CD4-positive, alpha-beta T cell (primary cell): ENCODE data around the gene ANO10. TPM values are rescaled to one million over a fixed set of nuclear protein-coding genes. Genes with fewer than 3 reads are reported as not detected.

ENCODE experiments used
- ATAC-seq: fragments of 200-7000 bp; cut with Tn5 transposase; one replicate; pipeline ENCODE4 v1.10.0; 2022; ENCODE audit warnings: mild to moderate bottlenecking; ENCODE audit not compliant: poor library complexity
- CTCF ChIA-PET: fragments of 350-600 bp; sonication (Branson Sonifier 250); formaldehyde crosslinking; loops from one replicate; lab custom pipeline; 2021; ENCODE audit warnings: antibody characterized with exemption, inconsistent platforms; lab: Charles Lee
- POLR2A ChIA-PET: fragments of 350-600 bp; sonication (Branson Sonifier 250); formaldehyde crosslinking; loops from one replicate; lab custom pipeline; 2021; ENCODE audit warnings: antibody characterized with exemption, inconsistent platforms; lab: Charles Lee
- DNase-seq, 14 experiments: peaks; one replicate each; pipeline ENCODE4 v3.0.0-alpha.2; 2013 to 2020; ENCODE audit warnings: mixed read lengths in 2 of 14
- H3K27ac ChIP-seq, 2 donors: one replicate each; pipeline versions ENCODE4 v1.5.1 to v1.7.0; 2013; ENCODE audit warnings: low read length in 2 of 2, low read depth in 1 of 2, mild to moderate bottlenecking in 1 of 2
- H3K27me3 ChIP-seq, 2 experiments: 1 replicate in 1 of 2; 2 replicates in 1 of 2; pipeline versions ENCODE4 v1.6.1 to v1.7.0; 2013; ENCODE audit warnings: low read length in 2 of 2, control low read depth in 1 of 2, mild to moderate bottlenecking in 1 of 2, moderate library complexity in 1 of 2; ENCODE audit not compliant: insufficient read depth in 2 of 2, control insufficient read depth in 1 of 2
- H3K36me3 ChIP-seq: one replicate; pipeline ENCODE4 v1.6.1; 2013; ENCODE audit warnings: low read length, control low read depth; ENCODE audit not compliant: insufficient read depth
- H3K4me1 ChIP-seq: one replicate; pipeline ENCODE4 v1.6.1; 2013; ENCODE audit warnings: low read length, control low read depth; ENCODE audit not compliant: insufficient read depth
- H3K4me3 ChIP-seq: one replicate; pipeline ENCODE4 v1.5.1; 2013; ENCODE audit warnings: mild to moderate bottlenecking, low read length, moderate library complexity
- H3K9me3 ChIP-seq, 2 experiments: 1 replicate in 1 of 2; 2 replicates in 1 of 2; pipeline versions ENCODE4 v1.6.1 to v1.7.0; 2013; ENCODE audit warnings: low read length in 2 of 2, mild to moderate bottlenecking in 2 of 2, control low read depth in 1 of 2, moderate library complexity in 1 of 2; ENCODE audit not compliant: control insufficient read depth in 1 of 2, insufficient read depth in 1 of 2
- H3K27ac Mint-ChIP-seq: one replicate; pipeline ENCODE4 v1.8.0; 2020; ENCODE audit warnings: mixed read lengths
- H3K27me3 Mint-ChIP-seq: one replicate; pipeline ENCODE4 v1.8.0; 2021; ENCODE audit warnings: mixed read lengths
- H3K36me3 Mint-ChIP-seq: one replicate; pipeline ENCODE4 v1.8.0; 2021; ENCODE audit warnings: low read depth, mixed read lengths
- H3K4me1 Mint-ChIP-seq: one replicate; pipeline ENCODE4 v1.8.0; 2021; ENCODE audit warnings: low read depth, mixed read lengths
- H3K4me3 Mint-ChIP-seq: one replicate; pipeline ENCODE4 v1.8.0; 2020; ENCODE audit warnings: mild to moderate bottlenecking, mixed read lengths
- H3K9me3 Mint-ChIP-seq: one replicate; pipeline ENCODE4 v1.8.0; 2020; ENCODE audit warnings: mixed read lengths
- intact Hi-C, 2 experiments: fragments of 100-400 bp; cut with DNase I in 1 of 2; cut with micrococcal nuclease in 1 of 2; formaldehyde crosslinking; loops; one replicate each; pipeline versions ENCODE4 v1.15.1 to v1.9.0; 2023 to 2025; cut with DNase I, micrococcal nuclease
- total RNA-seq, 174 experiments: library from RNA in 2 of 174; stranded (reverse) in 2 of 174; gene quantifications; one replicate each; pipeline ENCODE4 v1.2.3 and lab custom pipeline; 2021 to 2026
- TF ChIP-seq, protein P1 (sequence below): fragments of 200-600 bp; IDR thresholded peaks from one replicate; pipeline ENCODE4 v1.8.0; 2022; ENCODE audit warnings: antibody characterized with exemption, mild to moderate bottlenecking

Gene ANO10
- total RNA-seq, 2 experiments from 2014 or later, result 6.9 to 8.0 TPM

DNA sequence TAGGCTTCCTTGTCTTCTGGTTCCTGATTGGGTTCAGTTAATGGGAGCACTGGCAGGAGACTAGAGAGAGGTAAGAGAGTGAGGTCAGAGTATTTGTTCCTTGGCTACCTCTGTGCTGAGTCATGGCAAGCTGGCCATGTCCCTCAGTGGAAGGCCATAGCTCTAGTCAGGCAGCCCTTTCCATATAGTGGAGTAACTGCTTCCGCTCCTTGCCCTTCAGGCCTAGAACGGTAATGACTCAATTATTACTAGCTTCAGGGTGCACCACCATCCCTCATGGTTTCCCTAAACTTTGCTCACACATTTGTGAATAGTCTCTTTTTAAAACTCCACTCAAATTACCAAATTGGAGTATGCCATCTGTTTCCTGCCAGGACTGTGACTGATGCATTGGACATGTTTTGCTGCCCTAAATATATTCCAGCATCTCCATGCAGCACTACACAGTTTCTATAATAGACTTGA, 10.5 kb upstream of the ANO10 start:
- Mint-ChIP-seq H3K27me3 (peaks cover 24% of the 10 kb centered on the region), H3K4me1 (no peaks in the 10 kb centered on the region), H3K36me3 (no peaks in the 10 kb centered on the region), H3K4me3 (no peak overlapping the region), H3K9me3 (no peaks in the 10 kb centered on the region), H3K27ac (no peak overlapping the region)
- intact Hi-C loops, result loop anchor here in 1 of 2 experiments (10.0 kb wide), 1 partner anchor 668 kb away; no protein-coding TSS in a partner anchor
- DNase-seq, result no peak
- CTCF ChIA-PET, result no interaction called here
- POLR2A ChIA-PET, result no interaction called here
- H3K9me3 ChIP-seq, result no peaks in the 10 kb centered on the region
- peaks cover 4% of the 10 kb centered on the region for H3K4me1 ChIP-seq
- TF ChIP-seq, protein P1, sequence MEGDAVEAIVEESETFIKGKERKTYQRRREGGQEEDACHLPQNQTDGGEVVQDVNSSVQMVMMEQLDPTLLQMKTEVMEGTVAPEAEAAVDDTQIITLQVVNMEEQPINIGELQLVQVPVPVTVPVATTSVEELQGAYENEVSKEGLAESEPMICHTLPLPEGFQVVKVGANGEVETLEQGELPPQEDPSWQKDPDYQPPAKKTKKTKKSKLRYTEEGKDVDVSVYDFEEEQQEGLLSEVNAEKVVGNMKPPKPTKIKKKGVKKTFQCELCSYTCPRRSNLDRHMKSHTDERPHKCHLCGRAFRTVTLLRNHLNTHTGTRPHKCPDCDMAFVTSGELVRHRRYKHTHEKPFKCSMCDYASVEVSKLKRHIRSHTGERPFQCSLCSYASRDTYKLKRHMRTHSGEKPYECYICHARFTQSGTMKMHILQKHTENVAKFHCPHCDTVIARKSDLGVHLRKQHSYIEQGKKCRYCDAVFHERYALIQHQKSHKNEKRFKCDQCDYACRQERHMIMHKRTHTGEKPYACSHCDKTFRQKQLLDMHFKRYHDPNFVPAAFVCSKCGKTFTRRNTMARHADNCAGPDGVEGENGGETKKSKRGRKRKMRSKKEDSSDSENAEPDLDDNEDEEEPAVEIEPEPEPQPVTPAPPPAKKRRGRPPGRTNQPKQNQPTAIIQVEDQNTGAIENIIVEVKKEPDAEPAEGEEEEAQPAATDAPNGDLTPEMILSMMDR, result no peak
- no peak overlapping the region for H3K4me3 ChIP-seq
- H3K27me3 ChIP-seq, result no peaks in the 10 kb centered on the region
- H3K27ac ChIP-seq, result no peak overlapping the region
- no peak for ATAC-seq
- no peaks in the 10 kb centered on the region for H3K36me3 ChIP-seq

DNA sequence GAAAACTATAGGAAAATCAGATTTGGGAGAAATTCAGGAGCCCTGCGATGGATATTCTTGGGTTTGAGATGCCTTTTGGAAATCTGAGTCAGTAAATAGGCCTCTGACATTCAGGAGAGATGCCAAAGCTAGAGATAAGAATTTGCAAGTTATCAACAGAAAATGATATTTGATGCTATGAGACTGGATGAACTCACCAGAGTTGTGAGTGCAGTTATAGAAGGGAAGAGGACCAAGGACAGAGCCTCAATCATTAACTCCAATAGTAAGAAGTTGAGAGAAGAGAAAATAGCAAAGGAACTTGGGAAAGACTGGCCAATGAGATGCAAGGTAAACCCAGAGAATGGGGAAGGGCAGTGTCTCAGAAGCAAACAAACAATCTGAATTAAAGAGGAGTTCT, 7.9 kb upstream of the ANO10 start:
- CTCF ChIA-PET, result no interaction called here
- peaks cover 24% of the 10 kb centered on the region for H3K27me3 Mint-ChIP-seq
- Histone ChIP-seq H3K27me3 (no peaks in the 10 kb centered on the region), H3K4me1 (peaks cover 8% of the 10 kb centered on the region), H3K4me3 (no peak overlapping the region), H3K27ac (no peak overlapping the region), H3K36me3 (no peaks in the 10 kb centered on the region), H3K9me3 (no peaks in the 10 kb centered on the region)
- H3K9me3 Mint-ChIP-seq, result no peaks in the 10 kb centered on the region
- H3K36me3 Mint-ChIP-seq, result no peaks in the 10 kb centered on the region
- H3K27ac Mint-ChIP-seq, result no peak overlapping the region
- DNase-seq (no peak), ATAC-seq (no peak)
- H3K4me1 Mint-ChIP-seq, result no peaks in the 10 kb centered on the region
- POLR2A ChIA-PET, result interaction anchor here (1.1 kb wide), 1 partner anchor 8 kb away, joined by 4 read pairs; the partner anchor contains the start of gene ANO10
- H3K4me3 Mint-ChIP-seq, result no peak overlapping the region
- intact Hi-C loops, result loop anchor here in 1 of 2 experiments (10.0 kb wide), 5 partner anchors 125 to 1125 kb away; partner anchors contain the start of genes POMGNT2, SS18L2 and VIPR1
- TF ChIP-seq, protein P1, result no peak

DNA sequence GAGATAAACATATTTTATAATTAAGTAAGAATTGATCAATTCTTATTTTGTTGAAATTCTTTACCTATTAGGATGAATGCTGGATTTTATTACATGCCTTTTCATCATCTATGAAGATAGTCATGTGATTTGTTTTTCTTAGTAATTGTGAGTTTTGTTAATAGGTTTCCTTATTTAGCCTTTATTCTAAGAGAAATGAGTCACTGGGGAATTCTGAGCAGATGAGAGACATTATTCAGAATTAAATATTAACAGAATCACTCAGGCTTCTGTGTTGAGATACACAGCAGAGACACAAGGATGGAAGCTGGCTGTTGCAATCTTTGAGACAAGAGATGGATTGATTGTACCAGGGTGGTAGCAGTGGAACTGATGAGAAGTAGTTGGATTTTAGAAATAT, 7.4 kb upstream of the ANO10 start:
- Histone ChIP-seq H3K4me3 (no peak overlapping the region), H3K9me3 (no peaks in the 10 kb centered on the region), H3K27ac (no peak overlapping the region), H3K36me3 (no peaks in the 10 kb centered on the region), H3K4me1 (peaks cover 8% of the 10 kb centered on the region), H3K27me3 (no peaks in the 10 kb centered on the region)
- no peak overlapping the region for H3K27ac Mint-ChIP-seq
- ATAC-seq (no peak), DNase-seq (no peak)
- H3K4me3 Mint-ChIP-seq, result no peak overlapping the region
- CTCF ChIA-PET, result no interaction called here
- no peaks in the 10 kb centered on the region for H3K36me3 Mint-ChIP-seq
- H3K27me3 Mint-ChIP-seq, result peaks cover 24% of the 10 kb centered on the region
- no peaks in the 10 kb centered on the region for H3K4me1 Mint-ChIP-seq
- TF ChIP-seq, protein P1, result no peak
- POLR2A ChIA-PET, result no interaction called here
- intact Hi-C loops, result loop anchor here in 1 of 2 experiments (10.0 kb wide), 4 partner anchors 126 to 1124 kb away; partner anchors contain the start of genes POMGNT2, SS18L2 and VIPR1
- no peaks in the 10 kb centered on the region for H3K9me3 Mint-ChIP-seq
